HFF-Myc (cell line): ENCODE data around the gene FGF11.

Experiments
- DNase-seq: peaks from one replicate; pipeline ENCODE4 v3.0.0-alpha.2; 2011; ENCODE audit warnings: low read depth; ENCODE audit errors: extremely low read depth
- H3K4me3 ChIP-seq: replicated peaks from 2 replicates; pipeline ENCODE4 v1.5.1; 2011; ENCODE audit warnings: low read depth, mild to moderate bottlenecking, control low read depth, low read length
- TF ChIP-seq, protein P1 (sequence below): IDR thresholded peaks from 2 replicates; pipeline ENCODE4 v1.5.1; 2012; ENCODE audit warnings: mild to moderate bottlenecking, low read depth, low read length, control low read depth; ENCODE audit errors: missing control alignments

The FGF11 gene

GRCh38 chr17:7408863-7409262, 30.4 kb upstream of the FGF11 start:
- H3K4me3 ChIP-seq, result no peak overlapping the region
- TF ChIP-seq, protein P1, sequence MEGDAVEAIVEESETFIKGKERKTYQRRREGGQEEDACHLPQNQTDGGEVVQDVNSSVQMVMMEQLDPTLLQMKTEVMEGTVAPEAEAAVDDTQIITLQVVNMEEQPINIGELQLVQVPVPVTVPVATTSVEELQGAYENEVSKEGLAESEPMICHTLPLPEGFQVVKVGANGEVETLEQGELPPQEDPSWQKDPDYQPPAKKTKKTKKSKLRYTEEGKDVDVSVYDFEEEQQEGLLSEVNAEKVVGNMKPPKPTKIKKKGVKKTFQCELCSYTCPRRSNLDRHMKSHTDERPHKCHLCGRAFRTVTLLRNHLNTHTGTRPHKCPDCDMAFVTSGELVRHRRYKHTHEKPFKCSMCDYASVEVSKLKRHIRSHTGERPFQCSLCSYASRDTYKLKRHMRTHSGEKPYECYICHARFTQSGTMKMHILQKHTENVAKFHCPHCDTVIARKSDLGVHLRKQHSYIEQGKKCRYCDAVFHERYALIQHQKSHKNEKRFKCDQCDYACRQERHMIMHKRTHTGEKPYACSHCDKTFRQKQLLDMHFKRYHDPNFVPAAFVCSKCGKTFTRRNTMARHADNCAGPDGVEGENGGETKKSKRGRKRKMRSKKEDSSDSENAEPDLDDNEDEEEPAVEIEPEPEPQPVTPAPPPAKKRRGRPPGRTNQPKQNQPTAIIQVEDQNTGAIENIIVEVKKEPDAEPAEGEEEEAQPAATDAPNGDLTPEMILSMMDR, result no peak
- DNase-seq, result no peak

DNA sequence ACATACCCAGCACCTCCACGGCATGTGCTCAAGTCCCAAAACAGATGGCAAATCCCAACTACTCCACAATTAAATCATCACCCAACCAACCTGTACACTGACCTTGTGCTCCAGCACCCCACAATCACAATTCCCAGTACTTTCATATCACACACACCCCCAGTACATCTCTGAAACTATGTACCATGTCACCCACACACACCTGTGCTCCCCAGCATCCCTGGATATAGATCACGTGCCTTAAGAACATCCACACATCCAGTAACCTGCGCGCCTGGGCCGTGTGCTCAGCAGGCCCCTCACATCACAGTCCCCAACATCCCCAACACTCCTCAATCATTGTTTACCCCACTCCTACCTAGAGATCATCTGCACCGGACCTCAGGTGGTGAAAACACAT, 29.6 kb upstream of the FGF11 start:
- TF ChIP-seq, protein P1, result no peak
- DNase-seq, result no peak
- H3K4me3 ChIP-seq, result no peak overlapping the region

- H3K4me3 ChIP-seq, result no peak overlapping the region
- TF ChIP-seq, protein P1, result no peak
- DNase-seq, result no peak
Observed at GRCh38 chr17:7410634-7411426, 28.5 kb upstream of the FGF11 start.

DNA sequence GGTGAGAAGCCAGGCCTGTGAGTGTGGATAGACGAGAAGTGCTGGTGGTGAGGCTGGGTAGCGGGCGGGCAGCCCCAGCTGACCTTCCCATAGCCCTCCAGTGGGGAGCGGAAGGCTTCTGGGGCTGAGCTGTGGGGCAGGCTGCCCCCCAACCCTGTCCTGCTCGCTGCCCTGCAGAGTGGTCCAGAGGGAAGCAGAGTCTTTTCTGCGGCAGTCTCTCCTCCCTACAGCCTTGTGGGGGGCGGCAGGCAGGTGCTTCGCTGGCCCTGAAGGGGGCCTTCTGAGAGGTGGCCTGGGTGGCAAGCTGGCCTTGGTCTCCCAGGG, 27.9 kb upstream of the FGF11 start:
- TF ChIP-seq, protein P1, result no peak
- DNase-seq, result no peak
- H3K4me3 ChIP-seq, result no peak overlapping the region

- H3K4me3 ChIP-seq, result no peak overlapping the region
- TF ChIP-seq, protein P1, result no peak
- DNase-seq, result no peak
Observed at GRCh38 chr17:7413346-7413985, 25.8 kb upstream of the FGF11 start.

- no peak for DNase-seq
- TF ChIP-seq, protein P1, result no peak
- H3K4me3 ChIP-seq, result no peak overlapping the region
Observed at GRCh38 chr17:7414837-7415236, 24.5 kb upstream of the FGF11 start.
